OCI-M2 (cell line): ENCODE data around the gene SLC4A2.

ENCODE experiments used
- DNase-seq: peaks from one replicate; lab custom pipeline; 2025; ENCODE audit not compliant: unreplicated experiment; lab: John Stamatoyannopoulos, UW

SLC4A2 gene

GRCh38 chr7:151062399-151063211, 3.2 kb downstream of the SLC4A2 start:
- DNase-seq: no peak

DNA sequence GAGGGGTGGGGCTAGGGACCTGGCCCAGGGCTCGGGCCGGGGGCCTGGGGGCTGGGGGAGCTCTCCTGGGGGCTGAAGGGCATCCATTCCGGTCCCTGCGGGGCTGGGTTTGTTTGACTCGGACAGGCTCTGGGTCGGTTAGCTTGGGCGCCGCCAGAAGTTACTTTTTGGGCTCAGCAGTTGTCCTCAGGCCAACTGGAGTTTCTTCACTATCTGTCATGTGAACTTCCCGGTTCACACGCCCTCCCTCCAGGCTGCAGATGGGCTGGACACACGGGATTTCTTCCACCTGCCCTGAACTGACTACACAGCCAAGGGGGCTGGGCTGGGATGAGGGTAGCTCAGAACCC, 3.8 kb downstream of the SLC4A2 start:
- no peak for DNase-seq

GRCh38 chr7:151064454-151064853, 5.1 kb downstream of the SLC4A2 start:
- DNase-seq: no peak

DNA sequence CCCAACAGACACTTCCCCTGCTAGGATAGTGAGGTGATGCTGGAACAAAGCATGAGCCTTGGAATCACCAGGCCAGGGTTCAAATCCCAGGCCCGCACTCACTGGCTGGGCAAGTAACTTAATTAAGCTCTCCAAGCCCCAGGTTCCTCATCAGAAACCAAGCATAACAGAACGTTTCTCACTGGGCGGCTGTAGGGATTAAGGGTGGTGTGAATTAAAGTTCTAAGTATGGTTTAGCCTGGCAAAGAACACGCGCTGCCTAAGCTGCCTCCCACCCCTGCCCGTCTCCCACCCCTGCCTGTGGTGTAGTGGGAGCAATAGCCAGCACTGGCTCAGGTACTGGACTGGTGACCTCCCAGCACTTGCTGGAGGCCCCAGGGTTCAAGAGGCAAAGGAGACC, 5.6 kb downstream of the SLC4A2 start:
- DNase-seq: no peak

DNA sequence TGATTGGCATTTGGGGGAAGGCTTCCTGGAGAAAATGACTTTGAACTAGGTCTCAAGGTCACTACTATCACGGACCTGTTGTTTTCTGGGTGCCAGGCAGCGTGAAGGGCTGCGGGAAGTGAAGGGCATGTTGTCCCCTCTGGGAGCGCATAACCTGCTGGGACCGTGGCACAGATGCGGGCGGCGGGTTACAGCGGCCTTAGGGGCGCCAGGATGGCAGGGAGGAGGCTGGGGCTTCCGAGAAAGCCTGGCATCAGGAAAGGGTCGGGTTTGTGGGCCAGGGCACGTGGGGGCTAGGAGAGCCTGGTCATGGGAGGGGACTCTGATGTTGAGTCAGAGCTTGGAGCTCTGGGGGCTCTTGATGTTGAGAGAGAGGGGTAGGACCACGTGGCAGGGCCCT, 6.1 kb downstream of the SLC4A2 start:
- DNase-seq: no peak

DNA sequence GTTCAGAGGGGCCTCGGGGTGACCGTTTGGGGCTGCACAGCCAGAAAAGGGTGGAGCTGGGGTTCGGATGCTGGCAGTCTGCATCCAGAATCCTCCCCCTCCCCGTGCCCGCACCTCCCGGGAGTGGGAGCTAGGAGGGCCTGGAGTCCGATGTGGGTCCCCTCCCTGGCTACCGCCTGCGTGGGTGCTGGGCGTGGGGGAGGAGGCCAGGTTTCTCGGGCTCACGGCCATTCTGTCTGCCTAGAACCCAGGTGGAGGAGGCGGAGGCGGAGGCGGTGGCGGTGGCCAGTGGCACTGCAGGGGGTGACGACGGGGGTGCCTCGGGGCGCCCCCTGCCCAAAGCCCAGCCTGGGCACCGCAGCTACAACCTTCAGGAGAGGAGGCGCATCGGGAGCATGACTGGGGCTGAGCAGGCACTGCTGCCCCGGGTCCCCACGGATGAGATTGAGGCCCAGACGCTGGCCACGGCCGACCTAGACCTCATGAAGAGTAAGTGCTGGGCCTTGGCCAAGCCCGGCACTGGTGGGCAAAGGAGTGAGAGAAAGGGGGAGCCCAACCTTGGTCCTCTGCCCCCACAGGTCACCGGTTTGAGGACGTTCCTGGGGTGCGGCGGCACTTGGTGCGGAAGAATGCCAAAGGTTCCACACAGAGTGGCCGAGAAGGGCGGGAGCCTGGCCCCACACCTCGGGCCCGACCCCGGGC, 7.0 kb downstream of the SLC4A2 start:
- DNase-seq: no peak

GRCh38 chr7:151068069-151068773, 8.8 kb downstream of the SLC4A2 start:
- DNase-seq: no peak

DNA sequence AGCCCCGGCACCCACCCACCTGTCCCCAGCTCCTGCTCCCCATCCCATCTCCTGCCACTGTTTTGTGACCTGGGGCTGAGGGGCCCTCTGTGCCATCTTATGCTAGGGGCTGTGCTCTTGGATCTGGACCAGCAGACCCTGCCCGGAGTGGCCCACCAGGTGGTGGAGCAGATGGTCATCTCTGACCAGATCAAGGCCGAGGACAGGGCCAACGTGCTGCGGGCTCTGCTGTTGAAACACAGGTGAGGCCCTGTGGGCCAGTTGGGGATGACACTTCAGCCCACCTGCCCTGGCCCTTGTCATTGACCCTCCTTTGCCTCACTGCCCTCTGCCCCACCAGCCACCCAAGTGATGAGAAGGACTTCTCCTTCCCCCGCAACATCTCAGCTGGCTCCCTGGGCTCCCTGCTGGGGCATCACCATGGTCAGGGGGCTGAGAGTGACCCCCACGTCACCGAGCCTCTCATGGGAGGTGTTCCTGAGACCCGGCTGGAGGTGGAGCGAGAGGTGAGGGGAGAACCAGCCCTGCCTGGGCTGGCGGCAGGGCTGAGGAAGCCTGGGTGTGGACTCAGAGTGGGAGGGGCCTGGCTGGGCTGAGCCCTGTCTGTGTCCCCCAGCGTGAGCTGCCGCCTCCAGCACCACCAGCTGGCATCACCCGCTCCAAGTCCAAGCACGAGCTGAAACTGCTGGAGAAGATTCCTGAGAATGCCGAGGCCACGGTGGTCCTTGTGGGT, 10.6 kb downstream of the SLC4A2 start:
- DNase-seq: no peak

- DNase-seq: no peak
These were observed 11.2 kb downstream of the SLC4A2 start for GRCh38 chr7:151070574-151070960.

GRCh38 chr7:151071032-151071866, 11.9 kb downstream of the SLC4A2 start:
- DNase-seq: no peak

DNA sequence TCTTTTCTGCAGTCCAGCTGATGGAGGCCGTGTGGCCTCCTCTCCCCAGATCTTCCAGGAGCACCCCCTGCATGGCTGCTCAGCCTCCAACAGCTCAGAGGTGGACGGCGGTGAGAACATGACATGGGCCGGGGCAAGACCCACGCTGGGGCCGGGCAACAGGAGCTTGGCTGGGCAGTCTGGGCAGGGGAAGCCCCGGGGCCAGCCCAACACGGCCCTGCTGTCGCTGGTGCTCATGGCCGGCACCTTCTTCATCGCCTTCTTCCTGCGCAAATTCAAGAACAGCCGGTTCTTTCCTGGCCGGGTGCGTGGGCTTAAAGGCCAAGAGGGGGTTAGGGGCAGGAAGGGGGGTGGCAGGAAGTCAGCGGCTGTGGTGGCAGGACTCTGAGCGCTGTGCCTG, 14.6 kb downstream of the SLC4A2 start:
- DNase-seq: no peak

DNA sequence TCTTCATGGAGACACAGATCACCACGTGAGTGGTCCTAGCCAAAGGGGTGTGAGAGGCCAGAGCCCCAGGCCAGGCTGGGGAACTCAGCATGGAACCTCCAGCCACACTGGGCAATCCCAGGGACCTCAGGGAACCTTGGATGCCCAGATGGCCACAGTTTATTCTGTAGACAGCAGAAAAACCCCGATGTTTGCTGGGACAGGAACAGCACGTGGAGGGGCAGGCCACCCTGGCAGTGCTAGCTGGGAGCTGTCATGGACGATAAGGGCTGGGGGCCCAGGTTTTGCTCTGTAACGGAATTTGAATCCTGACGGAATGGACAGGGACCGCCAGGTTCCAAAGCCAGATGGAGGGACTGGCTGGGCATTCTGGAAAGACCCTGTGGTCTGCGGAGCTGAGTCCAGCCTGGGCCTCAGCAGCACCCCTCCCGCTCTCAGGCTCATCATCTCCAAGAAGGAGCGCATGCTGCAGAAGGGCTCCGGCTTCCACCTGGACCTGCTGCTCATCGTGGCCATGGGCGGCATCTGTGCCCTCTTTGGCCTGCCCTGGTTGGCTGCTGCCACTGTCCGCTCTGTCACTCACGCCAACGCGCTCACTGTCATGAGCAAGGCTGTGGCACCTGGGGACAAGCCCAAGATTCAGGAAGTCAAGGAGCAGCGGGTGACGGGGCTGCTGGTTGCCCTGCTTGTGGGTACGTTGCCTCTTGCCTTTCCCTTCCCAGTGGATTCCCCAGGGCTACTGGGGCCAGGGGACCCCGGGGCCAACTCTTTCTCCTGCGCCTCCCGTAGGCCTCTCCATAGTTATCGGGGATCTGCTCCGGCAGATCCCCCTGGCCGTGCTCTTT, 15.7 kb downstream of the SLC4A2 start:
- no peak for DNase-seq

GRCh38 chr7:151075662-151075971, 16.2 kb downstream of the SLC4A2 start:
- no peak for DNase-seq

GRCh38 chr7:151075978-151076426, 16.6 kb downstream of the SLC4A2 start:
- no peak for DNase-seq

DNA sequence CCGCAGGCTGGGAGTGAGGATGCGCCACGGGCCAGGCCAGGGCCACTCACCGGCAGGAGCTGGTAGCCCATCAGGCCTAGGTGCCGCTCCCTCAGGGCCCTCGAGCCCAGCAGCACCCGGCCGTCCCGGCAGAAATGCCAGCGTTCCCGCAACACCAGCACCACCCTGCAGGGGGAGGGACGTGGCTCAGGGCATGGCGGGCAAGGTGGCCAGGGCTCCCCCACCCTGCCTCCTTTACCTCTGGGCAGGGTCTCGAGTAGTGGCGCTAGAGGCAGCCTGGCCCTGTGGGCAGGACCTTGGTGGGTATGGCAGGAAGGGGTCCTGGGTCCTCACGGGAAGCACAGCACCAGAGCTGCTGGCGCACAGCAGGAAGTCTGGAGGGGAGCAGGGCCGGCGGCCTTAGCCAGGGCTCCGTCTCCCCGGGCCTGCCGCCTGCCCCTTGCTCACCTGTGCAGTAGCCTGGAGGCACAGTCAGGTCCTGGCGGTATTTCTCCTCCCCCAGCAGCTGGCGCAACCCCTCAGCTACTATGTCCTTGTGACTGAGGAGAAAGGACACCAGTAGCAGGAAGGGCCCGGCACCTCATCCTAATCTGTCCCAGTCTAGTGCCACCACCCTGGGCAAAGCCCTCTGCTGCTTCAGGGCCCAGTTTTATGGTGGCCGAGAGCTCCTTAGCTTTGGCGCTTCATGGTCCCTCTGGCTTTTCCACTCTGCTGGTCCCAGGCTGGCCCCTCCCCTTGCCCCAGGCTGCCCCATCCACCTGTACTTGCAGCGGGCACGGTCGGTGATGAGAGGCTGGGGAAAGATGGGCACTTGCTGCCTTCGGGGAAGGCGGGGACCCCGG, 17.7 kb downstream of the SLC4A2 start:
- DNase-seq: no peak

- DNase-seq: no peak
These were observed 18.4 kb downstream of the SLC4A2 start for GRCh38 chr7:151077705-151078232.

DNA sequence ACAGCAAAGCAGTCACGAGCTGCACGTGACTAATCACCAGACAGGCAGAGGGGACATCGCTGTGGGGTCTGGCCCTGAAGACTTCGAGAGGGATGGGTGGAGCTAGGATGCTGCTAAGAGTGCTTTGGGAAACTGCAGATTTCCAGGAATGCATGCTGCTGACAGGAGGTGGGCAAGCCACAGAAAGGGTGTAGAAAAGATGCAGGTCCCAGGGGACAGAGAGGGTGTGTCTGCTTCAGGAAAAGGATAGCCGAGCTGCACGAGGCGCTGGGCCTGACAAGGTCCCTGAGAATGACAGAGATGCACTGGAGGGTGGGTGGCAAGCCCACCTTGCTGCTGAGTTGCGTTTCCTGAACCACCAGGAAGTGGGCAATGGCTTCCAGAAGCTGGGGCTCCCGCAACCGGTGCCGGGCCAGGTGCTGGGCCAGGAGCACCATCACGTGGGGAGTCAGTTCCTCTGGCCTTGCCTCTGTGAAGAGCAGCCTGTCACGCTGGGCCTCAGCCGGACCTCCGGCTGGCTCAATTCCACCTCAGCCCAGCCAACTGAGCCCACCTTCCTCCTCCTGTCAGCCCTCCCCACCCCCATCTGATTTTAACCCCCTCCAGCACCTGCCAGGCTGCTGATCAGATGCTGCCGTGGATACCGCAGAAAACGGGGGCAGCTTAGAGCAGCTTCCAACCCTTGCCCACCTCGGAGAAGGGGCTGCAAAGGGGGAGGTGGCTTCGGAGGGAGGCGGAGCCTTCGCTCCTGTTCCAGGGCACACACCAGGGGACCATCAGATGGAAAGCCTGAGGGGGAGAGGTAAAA, 19.0 kb downstream of the SLC4A2 start:
- DNase-seq: no peak
